22Rv1 (cell line): ENCODE results near the gene DNAJB8.

Source experiments
- H3K27ac ChIP-seq: fragments of 450-650 bp; 2 replicates; pipeline ENCODE4 v1.5.1; 2017
- CTCF ChIP-seq: fragments of 450-650 bp; IDR thresholded peaks from 2 replicates; pipeline ENCODE4 v1.5.1; 2017; ENCODE audit warnings: mild to moderate bottlenecking
- ZFX ChIP-seq: fragments of 450-650 bp; IDR thresholded peaks from 2 replicates; pipeline ENCODE4 v1.6.1; 2017; ENCODE audit warnings: antibody characterized with exemption, borderline replicate concordance

Gene DNAJB8

GRCh38 chr3:128415200-128415772 is 51.4 kb downstream of the DNAJB8 start:
- TF ChIP-seq CTCF (no peak), ZFX (no peak)
- no peak overlapping the region for H3K27ac ChIP-seq

- TF ChIP-seq CTCF: no peak
- TF ChIP-seq ZFX: no peak
These were observed 53.1 kb downstream of the DNAJB8 start for GRCh38 chr3:128413413-128414205.

GRCh38 chr3:128413003-128413370 is 53.7 kb downstream of the DNAJB8 start:
- no peak overlapping the region for H3K27ac ChIP-seq
- TF ChIP-seq CTCF (no peak), ZFX (no peak)

More at GRCh38 chr3:128413413-128414205, 53.1 kb downstream of the DNAJB8 start:
- H3K27ac ChIP-seq: no peak overlapping the region
